Posterior vena cava (tissue), 2 donors: ENCODE data around the gene SHISAL2A. TPM values are rescaled to one million over a fixed set of nuclear protein-coding genes. Genes with fewer than 3 reads are reported as not detected.

Experiments
- DNase-seq: peaks from one replicate; pipeline ENCODE4 v3.0.0-alpha.2; 2020; ENCODE audit warnings: low spot score
- intact Hi-C, 2 donors: fragments of 100-400 bp; cut with DNase I; formaldehyde crosslinking; loops; one replicate each; pipeline versions ENCODE4 v1.14.1 to v1.14.2; 2022 to 2023
- total RNA-seq, 2 donors: library from RNA; stranded (reverse); fragmentation: NEBNext Ultra II Directional; extraction: Animal tissue kit (Norgen Biotek cat#: 25700); gene quantifications; one replicate each; pipeline ENCODE4 v1.2.1, GENCODE V29; 2021
- donor health status: DM: yes; HTN: yes; CAD: no.
- donor health status: DM: yes; HTN: yes; CAD: no.

The SHISAL2A gene
- total RNA-seq, 2 donors from 2014 or later = 0.14 TPM; not detected in 1

- intact Hi-C loops = no loop called here
- peak; percentile 95 for DNase-seq
These were observed 70.2 kb downstream of the SHISAL2A start for GRCh38 chr1:52702886-52703787.

- intact Hi-C loops = no loop called here
- no peak for DNase-seq
These were observed 73.2 kb downstream of the SHISAL2A start for GRCh38 chr1:52706136-52706670.

Other genes with a start within 250 kb of the SHISAL2A start
- gene ORC1, start 228.7 kb upstream of the SHISAL2A start, total RNA-seq = under 1 TPM; 0.46 to 0.52 TPM
- gene PRPF38A, start 228.6 kb upstream of the SHISAL2A start, total RNA-seq = 10 to 100 TPM; 29.6 to 31.6 TPM
- gene TUT4, start 80.1 kb upstream of the SHISAL2A start, total RNA-seq = 10 to 100 TPM; 35.8 to 39.8 TPM
- 10 to 100 TPM in 1 of 2 donors, 1 to 10 TPM in 1; 8.1 to 12.1 TPM for gene GPX7, start 30.8 kb upstream of the SHISAL2A start, total RNA-seq
- 10 to 100 TPM; 13.7 to 14.1 TPM for gene COA7, start 65.2 kb downstream of the SHISAL2A start, total RNA-seq
- gene ZYG11B, start 93.3 kb downstream of the SHISAL2A start, total RNA-seq = 10 to 100 TPM; 33.1 to 35.1 TPM
- gene ZYG11A, start 209.6 kb downstream of the SHISAL2A start, total RNA-seq = under 1 TPM in 1 of 2 donors, not detected in 1; 0.05 TPM